H9 (cell line): ENCODE results near the gene CARD11. TPM values are rescaled to one million over a fixed set of nuclear protein-coding genes. Genes with fewer than 3 reads are reported as not detected.

Source experiments
- DNase-seq: peaks from one replicate; pipeline ENCODE4 v3.0.0-alpha.2; 2017
- H2AFZ ChIP-seq: one replicate; pipeline ENCODE4 v1.6.1; 2013; ENCODE audit warnings: mild to moderate bottlenecking, low read length, control low read depth, moderate library complexity
- H2AK5ac ChIP-seq: 2 replicates; pipeline ENCODE4 v1.6.1; 2013; ENCODE audit warnings: low read length, control low read depth, mixed read lengths; ENCODE audit not compliant: insufficient read length
- H2BK120ac ChIP-seq: one replicate; pipeline ENCODE4 v1.6.1; 2013; ENCODE audit warnings: low read depth, mild to moderate bottlenecking, low read length, control low read depth, inconsistent platforms; ENCODE audit not compliant: poor library complexity, severe bottlenecking
- H2BK12ac ChIP-seq: 2 replicates; pipeline ENCODE4 v1.6.1; 2013; ENCODE audit warnings: low read length, control low read depth, mixed read lengths, low read depth; ENCODE audit not compliant: insufficient read length
- H2BK15ac ChIP-seq: 2 replicates; pipeline ENCODE4 v1.6.1; 2013; ENCODE audit warnings: low read depth, low read length, control low read depth
- H2BK20ac ChIP-seq: one replicate; pipeline ENCODE4 v1.6.1; 2013; ENCODE audit warnings: low read depth, mild to moderate bottlenecking, low read length, control low read depth, inconsistent platforms; ENCODE audit not compliant: poor library complexity, severe bottlenecking
- H2BK5ac ChIP-seq: 2 replicates; pipeline ENCODE4 v1.6.1; 2013; ENCODE audit warnings: low read length, control low read depth, mixed read lengths; ENCODE audit not compliant: insufficient read length
- H3K14ac ChIP-seq: 2 replicates; pipeline ENCODE4 v1.6.1; 2013; ENCODE audit warnings: low read length, control low read depth; ENCODE audit not compliant: insufficient read depth
- H3K18ac ChIP-seq: 2 replicates; pipeline ENCODE4 v1.6.1; 2013; ENCODE audit warnings: low read depth, mild to moderate bottlenecking, mixed read lengths, low read length, control low read depth; ENCODE audit not compliant: insufficient read length
- H3K23ac ChIP-seq: 2 replicates; pipeline ENCODE4 v1.6.1; 2013; ENCODE audit warnings: low read length, control low read depth, mixed read lengths, low read depth; ENCODE audit not compliant: insufficient read length
- H3K23me2 ChIP-seq: 2 replicates; pipeline ENCODE4 v1.6.1; 2013; ENCODE audit warnings: low read depth, mild to moderate bottlenecking, mixed read lengths, low read length, control low read depth; ENCODE audit not compliant: insufficient read length, poor library complexity, severe bottlenecking
- H3K27ac ChIP-seq: 2 replicates; pipeline ENCODE4 v1.5.1; 2013; ENCODE audit warnings: low read length, control low read depth, mixed read lengths, low read depth; ENCODE audit not compliant: insufficient read length
- H3K27me3 ChIP-seq: 2 replicates; pipeline ENCODE4 v1.6.1; 2013; ENCODE audit warnings: low read length, control low read depth, inconsistent platforms; ENCODE audit not compliant: insufficient read depth
- H3K4ac ChIP-seq: 2 replicates; pipeline ENCODE4 v1.6.1; 2013; ENCODE audit warnings: low read depth, mild to moderate bottlenecking, control low read depth, inconsistent platforms, low read length, moderate library complexity
- H3K4me1 ChIP-seq: 2 replicates; pipeline ENCODE4 v1.6.1; 2013; ENCODE audit warnings: low read length, control low read depth, inconsistent platforms; ENCODE audit not compliant: insufficient read depth
- H3K4me2 ChIP-seq: 2 replicates; pipeline ENCODE4 v1.6.1; 2013; ENCODE audit warnings: low read length, control low read depth, mixed read lengths; ENCODE audit not compliant: insufficient read length, insufficient read depth
- H3K56ac ChIP-seq: 2 replicates; pipeline ENCODE4 v1.6.1; 2013; ENCODE audit warnings: low read depth, mild to moderate bottlenecking, mixed read lengths, low read length, control low read depth; ENCODE audit not compliant: insufficient read length
- H3K79me1 ChIP-seq: 2 replicates; pipeline ENCODE4 v1.6.1; 2013; ENCODE audit warnings: low read depth, mild to moderate bottlenecking, moderate library complexity, low read length, control low read depth, inconsistent platforms; ENCODE audit not compliant: insufficient read depth, poor library complexity, severe bottlenecking
- H3K79me2 ChIP-seq: 2 replicates; pipeline ENCODE4 v1.6.1; 2013; ENCODE audit warnings: low read length, control low read depth, inconsistent platforms; ENCODE audit not compliant: insufficient read depth
- H3K9ac ChIP-seq: 2 replicates; pipeline ENCODE4 v1.6.1; 2013; ENCODE audit warnings: low read length, control low read depth, mixed read lengths; ENCODE audit not compliant: insufficient read length; ENCODE audit errors: extremely low read depth
- H3K9me3 ChIP-seq: one replicate; pipeline ENCODE4 v1.6.1; 2013; ENCODE audit warnings: low read depth, low read length, inconsistent platforms; ENCODE audit not compliant: control insufficient read depth
- H3T11ph ChIP-seq: one replicate; pipeline ENCODE4 v1.6.1; 2013; ENCODE audit warnings: mild to moderate bottlenecking, low read length, control low read depth, inconsistent platforms
- H4K20me1 ChIP-seq: one replicate; pipeline ENCODE4 v1.6.1; 2013; ENCODE audit not compliant: control insufficient read depth, insufficient read length, insufficient read depth
- H4K5ac ChIP-seq: 2 replicates; pipeline ENCODE4 v1.6.1; 2013; ENCODE audit warnings: low read depth, mild to moderate bottlenecking, mixed read lengths, low read length, control low read depth; ENCODE audit not compliant: insufficient read length
- H4K8ac ChIP-seq: replicated peaks from 2 replicates; pipeline ENCODE4 v1.6.1; 2013; ENCODE audit warnings: low read length, control low read depth, mixed read lengths, low read depth; ENCODE audit not compliant: insufficient read length
- H4K91ac ChIP-seq: 2 replicates; pipeline ENCODE4 v1.6.1; 2013; ENCODE audit warnings: low read depth, mild to moderate bottlenecking, moderate library complexity, mixed read lengths, low read length, control low read depth; ENCODE audit not compliant: insufficient read length
- H3K27ac Mint-ChIP-seq, 3 experiments: 2 replicates in 2 of 3; 3 replicates in 1 of 3; pipeline ENCODE4 v1.8.0; 2020 to 2021; ENCODE audit warnings: mixed read lengths in 3 of 3, mild to moderate bottlenecking in 1 of 3, moderate library complexity in 1 of 3
- H3K27me3 Mint-ChIP-seq: 2 replicates; pipeline ENCODE4 v1.8.0; 2021; ENCODE audit warnings: low read depth, mild to moderate bottlenecking, moderate library complexity, mixed read lengths
- H3K36me3 Mint-ChIP-seq, 3 experiments: 2 replicates in 2 of 3; 3 replicates in 1 of 3; pipeline ENCODE4 v1.8.0; 2020 to 2021; ENCODE audit warnings: low read depth in 3 of 3, mixed read lengths in 3 of 3; ENCODE audit not compliant: insufficient read depth in 1 of 3
- H3K4me1 Mint-ChIP-seq, 2 experiments: 2 replicates each; pipeline ENCODE4 v1.8.0; 2020; ENCODE audit warnings: mixed read lengths in 2 of 2
- H3K4me3 Mint-ChIP-seq, 2 experiments: 2 replicates in 1 of 2; 3 replicates in 1 of 2; pipeline ENCODE4 v1.8.0; 2020 to 2021; ENCODE audit warnings: mild to moderate bottlenecking in 2 of 2, mixed read lengths in 2 of 2, moderate library complexity in 1 of 2
- H3K9me3 Mint-ChIP-seq, 2 experiments: 2 replicates in 1 of 2; 3 replicates in 1 of 2; pipeline ENCODE4 v1.8.0; 2020; ENCODE audit warnings: mild to moderate bottlenecking in 2 of 2, mixed read lengths in 2 of 2, moderate library complexity in 1 of 2
- WGBS: extraction: QIAGEN DNeasy Blood & Tissue Kit; methylation state at CpG from one replicate; pipeline ENCODE4 v1.1.7; 2013; ENCODE audit warnings: missing lambda C conversion rate, low lambda C conversion rate, mixed read lengths; ENCODE audit not compliant: insufficient read length; ENCODE audit errors: extremely low coverage; 5-methylcytosine and 5-hydroxymethylcytosine counted together
- total RNA-seq: library from RNA; stranded (reverse); gene quantifications from 2 replicates; pipeline ENCODE4 v1.2.1, GENCODE V29; 2021
- TF ChIP-seq, protein P1 (sequence below): fragments of 200-600 bp; sonication (generic); conservative IDR thresholded peaks from 3 replicates; pipeline ENCODE4 v1.8.0; 2021; ENCODE audit warnings: antibody characterized with exemption, mild to moderate bottlenecking

The CARD11 gene
- total RNA-seq, 1 experiment from 2014 or later, result 20.0 TPM

DNA sequence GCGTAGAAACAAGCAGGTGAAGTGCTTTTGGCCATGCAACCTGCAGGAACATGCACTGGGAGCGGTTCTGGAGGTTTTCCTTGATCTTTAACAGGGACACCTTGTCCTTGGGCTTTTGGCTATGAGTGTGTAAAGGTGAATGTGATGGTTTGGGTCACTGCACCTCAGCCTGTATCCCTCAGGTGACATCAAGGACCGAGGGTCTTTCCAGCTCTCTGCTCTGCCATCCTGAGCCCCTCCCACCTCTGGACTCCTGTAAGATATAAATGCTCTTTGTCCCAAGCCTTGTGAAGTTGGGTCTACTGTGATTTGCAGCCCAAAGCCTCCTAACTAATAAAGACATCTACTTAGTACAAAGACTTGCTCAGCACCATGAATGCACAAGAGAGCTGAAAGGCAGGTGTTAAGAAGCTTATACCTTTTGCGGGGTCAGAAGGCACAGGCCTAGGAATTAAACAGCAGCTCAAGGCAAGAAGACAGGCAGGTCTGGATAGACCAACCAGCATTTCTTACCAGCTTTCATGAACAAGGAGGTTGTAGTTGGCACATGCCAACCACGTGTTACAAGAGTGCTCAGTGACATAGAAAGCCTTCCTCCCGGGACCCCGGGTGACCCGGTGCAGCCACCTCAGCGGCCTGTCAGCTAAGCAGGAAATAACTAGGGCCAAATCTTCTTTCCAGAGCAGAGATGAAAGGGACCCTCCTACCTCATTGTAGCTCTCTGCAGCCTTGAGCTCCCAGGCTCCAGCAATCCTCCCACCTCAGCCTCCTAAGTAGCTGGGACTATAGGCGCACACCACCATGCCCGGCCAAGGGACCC lies 89.9 kb downstream of the CARD11 start:
- Histone ChIP-seq H3K27me3 (no peaks in the 10 kb centered on the region), H3K14ac (no peak overlapping the region), H3K56ac (no peak overlapping the region), H3K4me2 (no peak overlapping the region), H3K18ac (no peak overlapping the region), H3K79me2 (no peaks in the 10 kb centered on the region), H2BK15ac (no peak overlapping the region), H2AFZ (no peak overlapping the region), H2BK12ac (no peak overlapping the region), H2BK120ac (no peak overlapping the region), H3K4ac (no peak overlapping the region), H2BK20ac (no peak overlapping the region), H3K27ac (no peak overlapping the region), H3K79me1 (no peaks in the 10 kb centered on the region), H3K23ac (no peak overlapping the region), H3K9ac (no peak overlapping the region), H4K5ac (no peak overlapping the region), H4K91ac (no peak overlapping the region), H2BK5ac (no peak overlapping the region), H3K9me3 (no peaks in the 10 kb centered on the region), H3K23me2 (no peaks in the 10 kb centered on the region), H4K8ac (no peak overlapping the region), H4K20me1 (no peaks in the 10 kb centered on the region), H3K4me1 (no peaks in the 10 kb centered on the region), H3T11ph (no peak overlapping the region), H2AK5ac (no peak overlapping the region)
- Mint-ChIP-seq H3K9me3 (peaks cover 22 to 23% of the 10 kb centered on the region in 2 experiments), H3K27me3 (no peaks in the 10 kb centered on the region), H3K4me3 (no peak overlapping the region), H3K27ac (no peak overlapping the region; a peak in 1 of 7 replicates), H3K4me1 (peaks cover 3 to 7% of the 10 kb centered on the region in 2 experiments), H3K36me3 (peaks cover 26 to 41% (median 35%) of the 10 kb centered on the region in 3 experiments)
- no peak for DNase-seq
- WGBS, result no CpG with 5 or more reads among the region's 11 CpGs
- TF ChIP-seq, protein P1, sequence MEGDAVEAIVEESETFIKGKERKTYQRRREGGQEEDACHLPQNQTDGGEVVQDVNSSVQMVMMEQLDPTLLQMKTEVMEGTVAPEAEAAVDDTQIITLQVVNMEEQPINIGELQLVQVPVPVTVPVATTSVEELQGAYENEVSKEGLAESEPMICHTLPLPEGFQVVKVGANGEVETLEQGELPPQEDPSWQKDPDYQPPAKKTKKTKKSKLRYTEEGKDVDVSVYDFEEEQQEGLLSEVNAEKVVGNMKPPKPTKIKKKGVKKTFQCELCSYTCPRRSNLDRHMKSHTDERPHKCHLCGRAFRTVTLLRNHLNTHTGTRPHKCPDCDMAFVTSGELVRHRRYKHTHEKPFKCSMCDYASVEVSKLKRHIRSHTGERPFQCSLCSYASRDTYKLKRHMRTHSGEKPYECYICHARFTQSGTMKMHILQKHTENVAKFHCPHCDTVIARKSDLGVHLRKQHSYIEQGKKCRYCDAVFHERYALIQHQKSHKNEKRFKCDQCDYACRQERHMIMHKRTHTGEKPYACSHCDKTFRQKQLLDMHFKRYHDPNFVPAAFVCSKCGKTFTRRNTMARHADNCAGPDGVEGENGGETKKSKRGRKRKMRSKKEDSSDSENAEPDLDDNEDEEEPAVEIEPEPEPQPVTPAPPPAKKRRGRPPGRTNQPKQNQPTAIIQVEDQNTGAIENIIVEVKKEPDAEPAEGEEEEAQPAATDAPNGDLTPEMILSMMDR, result no peak
